ENCODE data around the gene BCO1.

DNA sequence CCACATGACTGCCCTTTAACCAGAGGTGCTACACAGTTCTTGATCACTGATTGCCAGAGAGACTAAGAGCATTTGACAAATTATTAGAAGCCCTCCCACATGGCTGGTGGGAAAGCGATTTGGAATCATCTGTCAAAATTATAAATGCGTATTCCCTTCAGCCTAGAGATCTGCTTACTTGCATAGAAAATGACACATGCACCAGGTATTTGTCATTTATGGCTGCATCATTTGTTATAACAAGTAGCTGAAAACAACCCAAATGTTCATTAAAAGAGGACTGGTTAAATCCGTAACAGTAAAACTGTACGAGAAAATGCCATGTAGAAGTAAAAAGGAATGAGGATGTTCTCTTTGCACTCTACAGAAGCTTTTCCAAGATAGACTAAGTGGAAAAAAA lies 21.4 kb downstream of the BCO1 start:
- TF ChIP-seq EZH2 (IDR thresholded peaks at IDR 0.05; ENCODE audit: borderline replicate concordance, low read length), result no peak
- TF ChIP-seq, protein P1, sequence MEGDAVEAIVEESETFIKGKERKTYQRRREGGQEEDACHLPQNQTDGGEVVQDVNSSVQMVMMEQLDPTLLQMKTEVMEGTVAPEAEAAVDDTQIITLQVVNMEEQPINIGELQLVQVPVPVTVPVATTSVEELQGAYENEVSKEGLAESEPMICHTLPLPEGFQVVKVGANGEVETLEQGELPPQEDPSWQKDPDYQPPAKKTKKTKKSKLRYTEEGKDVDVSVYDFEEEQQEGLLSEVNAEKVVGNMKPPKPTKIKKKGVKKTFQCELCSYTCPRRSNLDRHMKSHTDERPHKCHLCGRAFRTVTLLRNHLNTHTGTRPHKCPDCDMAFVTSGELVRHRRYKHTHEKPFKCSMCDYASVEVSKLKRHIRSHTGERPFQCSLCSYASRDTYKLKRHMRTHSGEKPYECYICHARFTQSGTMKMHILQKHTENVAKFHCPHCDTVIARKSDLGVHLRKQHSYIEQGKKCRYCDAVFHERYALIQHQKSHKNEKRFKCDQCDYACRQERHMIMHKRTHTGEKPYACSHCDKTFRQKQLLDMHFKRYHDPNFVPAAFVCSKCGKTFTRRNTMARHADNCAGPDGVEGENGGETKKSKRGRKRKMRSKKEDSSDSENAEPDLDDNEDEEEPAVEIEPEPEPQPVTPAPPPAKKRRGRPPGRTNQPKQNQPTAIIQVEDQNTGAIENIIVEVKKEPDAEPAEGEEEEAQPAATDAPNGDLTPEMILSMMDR (IDR thresholded peaks at IDR 0.05; ENCODE audit: low read length), result no peak
